HG03095 (cell line): ENCODE measurements around the gene SLC6A11.

Source experiments
- ATAC-seq: cut with Tn5 transposase; IDR thresholded peaks from one replicate; pipeline ENCODE4 v1.9.1; 2021; ENCODE audit warnings: moderate library complexity; ENCODE audit not compliant: unreplicated experiment

The SLC6A11 gene

GRCh38 chr3:10883478-10884234, 67.6 kb downstream of the SLC6A11 start:
- ATAC-seq, result no peak

- ATAC-seq, result no peak
These were observed 71.0 kb downstream of the SLC6A11 start for GRCh38 chr3:10887015-10887414.

- no peak for ATAC-seq
These were observed 72.6 kb downstream of the SLC6A11 start for GRCh38 chr3:10888518-10889090.

GRCh38 chr3:10889206-10889960, 73.4 kb downstream of the SLC6A11 start:
- ATAC-seq, result no peak

- ATAC-seq, result no peak
These were observed 74.6 kb downstream of the SLC6A11 start for GRCh38 chr3:10890665-10891064.

GRCh38 chr3:10892622-10893021, 76.6 kb downstream of the SLC6A11 start:
- no peak for ATAC-seq

GRCh38 chr3:10901296-10901945, 85.4 kb downstream of the SLC6A11 start:
- no peak for ATAC-seq

GRCh38 chr3:10907262-10907661, 91.2 kb downstream of the SLC6A11 start:
- no peak for ATAC-seq

GRCh38 chr3:10910367-10910766, 94.3 kb downstream of the SLC6A11 start:
- ATAC-seq, result no peak

GRCh38 chr3:10911350-10912002, 95.4 kb downstream of the SLC6A11 start:
- no peak for ATAC-seq

GRCh38 chr3:10912786-10913185, 96.8 kb downstream of the SLC6A11 start:
- no peak for ATAC-seq

- no peak for ATAC-seq
These were observed 99.3 kb downstream of the SLC6A11 start for GRCh38 chr3:10915376-10915775.

- no peak for ATAC-seq
These were observed 101.1 kb downstream of the SLC6A11 start for GRCh38 chr3:10917176-10917575.

- ATAC-seq, result no peak
These were observed 102.0 kb downstream of the SLC6A11 start for GRCh38 chr3:10918011-10918410.

- no peak for ATAC-seq
These were observed 103.6 kb downstream of the SLC6A11 start for GRCh38 chr3:10919636-10920035.

- no peak for ATAC-seq
These were observed 109.6 kb downstream of the SLC6A11 start for GRCh38 chr3:10925436-10926255.

GRCh38 chr3:10926256-10926810, 110.3 kb downstream of the SLC6A11 start:
- ATAC-seq, result no peak

GRCh38 chr3:10926811-10927521, 110.9 kb downstream of the SLC6A11 start:
- no peak for ATAC-seq

- no peak for ATAC-seq
These were observed 111.5 kb downstream of the SLC6A11 start for GRCh38 chr3:10927551-10927950.
